GM03348 (cell line): ENCODE results near the gene GEN1.
A peak's percentile ranks its signal among the peaks of the same experiment; 100 is the strongest.

Experiments used
- DNase-seq: peaks from one replicate; pipeline ENCODE4 v3.0.0; 2012; ENCODE audit warnings: low spot score

Gene GEN1

GRCh38 chr2:17753803-17754663 is at the start of gene GEN1, which contains the start of gene SMC6:
GEN1 (plus strand) TSS chr2:17754138; CDS start chr2:17759944, 5,806 bp downstream.
SMC6 (minus strand) TSS chr2:17753810; CDS start chr2:17745946, 7,864 bp downstream.
- DNase-seq: peak; percentile 100

GRCh38 chr2:17706845-17707244 is 47.1 kb upstream of the GEN1 start:
- no peak for DNase-seq

- DNase-seq: no peak
These were observed 45.4 kb upstream of the GEN1 start for GRCh38 chr2:17708501-17708900.

- DNase-seq: no peak
These were observed 44.0 kb upstream of the GEN1 start for GRCh38 chr2:17709897-17710296.

GRCh38 chr2:17710547-17711248 is 43.2 kb upstream of the GEN1 start:
- no peak for DNase-seq

GRCh38 chr2:17713291-17713690 is 40.6 kb upstream of the GEN1 start:
- DNase-seq: no peak

- DNase-seq: no peak
These were observed 36.3 kb upstream of the GEN1 start for GRCh38 chr2:17717666-17718065.

GRCh38 chr2:17718689-17719088 is 35.2 kb upstream of the GEN1 start:
- no peak for DNase-seq

- DNase-seq: peak; percentile 33
These were observed 34.2 kb upstream of the GEN1 start for GRCh38 chr2:17719562-17720371.

GRCh38 chr2:17728210-17728609 is 25.7 kb upstream of the GEN1 start:
- DNase-seq: no peak

- DNase-seq: no peak
These were observed 24.1 kb upstream of the GEN1 start for GRCh38 chr2:17729880-17730279.

GRCh38 chr2:17733599-17733998 is 20.3 kb upstream of the GEN1 start:
- no peak for DNase-seq

- DNase-seq: no peak
These were observed 18.1 kb upstream of the GEN1 start for GRCh38 chr2:17735864-17736263.

- DNase-seq: peak; percentile 22
These were observed 16.9 kb upstream of the GEN1 start for GRCh38 chr2:17736989-17737388.

GRCh38 chr2:17740203-17740602 is 13.7 kb upstream of the GEN1 start:
- no peak for DNase-seq

- no peak for DNase-seq
These were observed 6.1 kb upstream of the GEN1 start for GRCh38 chr2:17747684-17748452.

GRCh38 chr2:17748745-17749144 is 5.2 kb upstream of the GEN1 start:
- no peak for DNase-seq

- DNase-seq: no peak
These were observed 4.0 kb upstream of the GEN1 start for GRCh38 chr2:17749753-17750438.

GRCh38 chr2:17752246-17752645 is 1.7 kb upstream of the GEN1 start:
- no peak for DNase-seq

- peak; percentile 63 for DNase-seq
These were observed 791 bp upstream of the GEN1 start for GRCh38 chr2:17752892-17753802.
